Fibroblast of mammary gland (primary cell): Measurements from ENCODE around the gene TRIM25.

Experiments used
- DNase-seq: peaks from one replicate; pipeline ENCODE4 v3.0.0-alpha.2; 2010; ENCODE audit warnings: low read depth
- H3K4me3 ChIP-seq: 2 replicates; pipeline ENCODE4 v1.5.1; 2011; ENCODE audit warnings: low read depth, mild to moderate bottlenecking, low read length, moderate library complexity; ENCODE audit not compliant: control insufficient read depth
- TF ChIP-seq, protein P1 (sequence below): conservative IDR thresholded peaks from 2 replicates; pipeline ENCODE4 v1.5.1; 2011; ENCODE audit warnings: low read depth, low read length, inconsistent platforms; ENCODE audit not compliant: control insufficient read depth, insufficient read depth

Gene TRIM25

DNA sequence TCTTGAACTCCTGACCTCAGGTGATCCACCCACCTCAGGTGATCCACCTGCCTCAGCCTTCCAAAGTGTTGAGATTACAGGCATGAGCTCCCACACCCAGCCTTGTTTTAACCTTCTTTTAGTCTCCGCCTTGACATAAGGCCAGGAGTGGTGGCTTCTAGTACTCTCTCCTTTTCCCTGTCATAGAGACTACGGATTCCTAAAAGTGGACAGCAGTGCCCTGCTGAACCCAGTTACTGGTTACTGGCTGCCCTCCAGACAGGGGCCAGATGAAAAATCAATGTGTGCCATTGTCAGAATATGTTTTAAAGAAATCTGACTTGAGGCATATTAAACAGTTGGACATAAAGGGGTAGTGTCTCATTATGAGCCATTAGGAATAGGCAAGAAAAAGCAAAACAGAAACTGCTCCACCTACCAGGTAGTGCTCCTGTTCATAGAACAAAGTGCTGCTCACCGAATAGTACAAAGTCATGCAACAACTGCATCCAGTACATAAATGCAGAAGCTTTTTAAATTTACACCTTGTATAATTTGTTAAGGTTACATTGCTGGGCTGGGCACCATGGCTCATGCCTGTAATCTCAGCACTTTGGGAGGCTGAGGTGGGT, 32.1 kb downstream of the TRIM25 start:
- TF ChIP-seq, protein P1, sequence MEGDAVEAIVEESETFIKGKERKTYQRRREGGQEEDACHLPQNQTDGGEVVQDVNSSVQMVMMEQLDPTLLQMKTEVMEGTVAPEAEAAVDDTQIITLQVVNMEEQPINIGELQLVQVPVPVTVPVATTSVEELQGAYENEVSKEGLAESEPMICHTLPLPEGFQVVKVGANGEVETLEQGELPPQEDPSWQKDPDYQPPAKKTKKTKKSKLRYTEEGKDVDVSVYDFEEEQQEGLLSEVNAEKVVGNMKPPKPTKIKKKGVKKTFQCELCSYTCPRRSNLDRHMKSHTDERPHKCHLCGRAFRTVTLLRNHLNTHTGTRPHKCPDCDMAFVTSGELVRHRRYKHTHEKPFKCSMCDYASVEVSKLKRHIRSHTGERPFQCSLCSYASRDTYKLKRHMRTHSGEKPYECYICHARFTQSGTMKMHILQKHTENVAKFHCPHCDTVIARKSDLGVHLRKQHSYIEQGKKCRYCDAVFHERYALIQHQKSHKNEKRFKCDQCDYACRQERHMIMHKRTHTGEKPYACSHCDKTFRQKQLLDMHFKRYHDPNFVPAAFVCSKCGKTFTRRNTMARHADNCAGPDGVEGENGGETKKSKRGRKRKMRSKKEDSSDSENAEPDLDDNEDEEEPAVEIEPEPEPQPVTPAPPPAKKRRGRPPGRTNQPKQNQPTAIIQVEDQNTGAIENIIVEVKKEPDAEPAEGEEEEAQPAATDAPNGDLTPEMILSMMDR, result no peak
- no peak overlapping the region for H3K4me3 ChIP-seq
- DNase-seq, result no peak

DNA sequence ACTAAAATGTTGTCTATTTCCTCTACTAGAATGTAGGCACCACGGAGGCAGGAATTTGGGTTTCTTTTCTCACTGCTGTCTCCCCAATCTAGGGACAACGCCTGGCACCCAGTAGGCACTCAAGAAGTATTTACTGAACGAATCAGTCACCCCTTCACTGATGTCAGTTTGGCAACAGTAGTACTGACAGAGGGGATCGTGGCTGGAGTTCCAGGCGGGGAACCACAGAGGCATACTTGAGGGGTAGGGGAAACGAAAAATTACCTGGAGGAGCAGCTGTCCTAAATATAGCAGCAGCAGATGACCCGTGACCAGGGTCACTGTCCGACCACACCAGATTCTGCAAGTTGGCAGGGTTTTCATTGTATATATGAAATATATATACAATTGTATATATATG, 33.3 kb downstream of the TRIM25 start:
- TF ChIP-seq, protein P1, result no peak
- H3K4me3 ChIP-seq, result no peak overlapping the region

DNA sequence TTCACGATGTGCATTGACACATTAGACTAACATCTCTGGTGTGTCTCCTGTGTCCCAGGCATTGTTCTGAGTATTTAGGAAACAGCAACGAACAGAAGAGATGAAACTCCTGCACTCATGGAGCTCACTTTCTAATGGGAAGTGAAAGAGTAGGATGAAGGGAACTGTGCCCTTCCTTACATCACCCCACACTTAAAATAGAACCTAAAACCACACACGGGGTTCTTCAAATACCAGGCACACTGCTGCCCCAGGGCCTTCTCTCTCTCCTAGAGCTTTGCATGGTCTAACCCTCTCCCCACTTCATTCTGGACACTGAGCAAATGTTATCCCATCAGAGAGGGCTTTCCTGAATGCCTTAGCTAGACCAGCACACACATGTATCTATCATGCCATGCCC, 33.7 kb downstream of the TRIM25 start:
- DNase-seq, result no peak
- H3K4me3 ChIP-seq, result no peak overlapping the region
- TF ChIP-seq, protein P1, result no peak

More for the DNA sequence above, 33.3 kb downstream of the TRIM25 start:
- no peak for DNase-seq

DNA sequence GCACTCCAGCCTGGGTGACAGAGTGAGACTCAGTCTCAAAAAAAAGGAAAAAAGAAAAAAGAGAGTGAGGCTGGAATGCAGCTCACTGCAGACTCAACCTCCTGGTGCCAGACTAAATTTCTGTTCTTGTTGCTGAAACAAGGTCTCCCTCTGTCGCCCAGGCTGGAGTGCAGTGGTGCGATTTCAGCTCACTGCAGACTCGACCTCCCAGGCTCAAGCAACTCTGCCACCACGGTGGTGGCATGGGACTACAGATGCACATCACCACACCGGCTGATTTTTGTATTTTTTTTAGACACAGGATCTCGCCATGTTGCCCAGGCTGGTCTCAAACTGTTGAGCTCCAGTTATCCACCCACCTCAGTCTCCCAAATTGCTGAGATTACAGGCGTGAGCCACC, 34.6 kb downstream of the TRIM25 start:
- H3K4me3 ChIP-seq, result no peak overlapping the region
- DNase-seq, result no peak
- TF ChIP-seq, protein P1, result no peak

DNA sequence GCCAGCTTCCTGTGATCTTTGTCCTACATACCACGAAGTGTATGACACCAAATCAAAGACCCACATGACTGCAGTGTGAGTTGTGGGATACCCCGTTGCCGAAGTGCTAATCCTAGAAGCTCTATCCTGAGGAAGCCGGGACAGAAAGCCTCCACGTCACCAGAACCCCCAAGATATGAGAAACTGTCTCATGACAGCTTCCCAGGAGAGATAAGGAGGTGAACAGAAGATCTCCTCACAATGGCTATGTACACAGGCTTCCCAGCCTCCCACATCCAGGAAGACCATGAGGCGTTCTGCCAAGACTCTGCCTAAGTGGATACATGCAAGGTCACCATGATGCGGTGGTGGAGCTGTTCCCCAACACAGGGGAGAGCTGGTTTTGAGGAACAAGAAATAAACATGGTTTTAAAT, 37.1 kb downstream of the TRIM25 start:
- H3K4me3 ChIP-seq, result no peak overlapping the region
- TF ChIP-seq, protein P1, result no peak

DNA sequence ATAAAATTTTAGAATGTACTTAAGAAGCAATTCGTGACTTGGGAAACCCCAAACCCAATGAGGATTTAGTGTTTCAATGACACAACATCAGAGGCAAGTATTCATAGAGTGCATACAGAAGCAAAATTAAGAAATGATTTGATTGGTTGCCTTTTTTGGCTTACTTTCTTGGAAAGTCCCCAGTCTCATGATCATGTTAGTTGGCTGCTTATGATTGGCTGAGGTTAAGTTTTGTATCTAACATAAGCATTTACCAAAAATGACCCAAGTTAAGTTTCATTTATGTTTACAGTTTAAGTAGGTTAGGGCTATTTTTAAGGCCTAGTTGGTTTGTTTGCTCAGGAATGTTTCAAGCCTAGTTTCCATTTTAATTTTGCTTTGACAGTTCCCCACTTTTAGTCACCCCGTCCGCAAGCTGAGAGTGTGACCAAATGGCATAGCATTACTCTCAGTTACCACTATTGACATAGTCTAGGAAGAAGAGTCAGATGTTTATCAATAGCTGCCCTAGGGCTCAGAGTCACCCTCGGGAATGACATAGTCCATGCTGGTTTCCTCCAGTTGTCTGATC, 43.7 kb downstream of the TRIM25 start:
- no peak overlapping the region for H3K4me3 ChIP-seq
- DNase-seq, result peak; percentile 8
- TF ChIP-seq, protein P1, result no peak

More for the DNA sequence above, 37.1 kb downstream of the TRIM25 start:
- DNase-seq, result no peak
